Transverse colon (tissue), 4 donors: Measurements from ENCODE around the gene MAP4. TPM values are rescaled to one million over a fixed set of nuclear protein-coding genes. Genes with fewer than 3 reads are reported as not detected.

Source experiments
- DNase-seq: peaks from one replicate; pipeline ENCODE4 v3.0.0-alpha.2; 2019
- H3K27ac ChIP-seq, 4 donors: fragments of 200-600 bp; sonication (generic); 2 replicates each; pipeline ENCODE4 v1.5.1; 2016 to 2018; ENCODE audit warnings: inconsistent platforms in 4 of 4
- H3K27me3 ChIP-seq: fragments of 200-600 bp; sonication (generic); 2 replicates; pipeline ENCODE4 v1.5.1; 2017; ENCODE audit warnings: inconsistent platforms
- H3K36me3 ChIP-seq, 4 donors: fragments of 200-600 bp; sonication (generic); 2 replicates each; pipeline ENCODE4 v1.5.1; 2017 to 2019; ENCODE audit warnings: inconsistent platforms in 4 of 4
- H3K4me1 ChIP-seq, 4 donors: fragments of 200-600 bp; sonication (generic); 2 replicates each; pipeline ENCODE4 v1.5.1; 2017 to 2020; ENCODE audit warnings: inconsistent platforms in 4 of 4
- H3K4me3 ChIP-seq, 4 donors: fragments of 200-600 bp; sonication (generic); 1 replicate in 1 of 4; 2 replicates in 3 of 4; pipeline versions ENCODE4 v1.5.1 to v1.6.1; 2017 to 2019; ENCODE audit warnings: inconsistent platforms in 4 of 4
- H3K9me3 ChIP-seq, 2 donors: fragments of 200-600 bp; sonication (generic); 2 replicates each; pipeline ENCODE4 v1.5.1; 2017 to 2019; ENCODE audit warnings: inconsistent platforms in 2 of 2
- CTCF ChIP-seq, 5 experiments: fragments of 200-600 bp in 3 of 5; fragments of 450-650 bp in 2 of 5; sonication (generic) in 3 of 5; IDR thresholded peaks; 1 replicate in 2 of 5; 2 replicates in 3 of 5; pipeline ENCODE4 v1.5.1; 2016 to 2017; ENCODE audit warnings: antibody characterized with exemption in 5 of 5, inconsistent platforms in 3 of 5, mild to moderate bottlenecking in 2 of 5, moderate library complexity in 1 of 5
- EP300 ChIP-seq: sonication (generic); formaldehyde crosslinking; IDR thresholded peaks from one replicate; pipeline ENCODE4 v1.6.1; 2017; ENCODE audit warnings: antibody characterized with exemption, low read depth
- POLR2A ChIP-seq: fragments of 450-650 bp; IDR thresholded peaks from one replicate; pipeline ENCODE4 v1.6.1; 2016; ENCODE audit warnings: antibody characterized with exemption, mild to moderate bottlenecking, moderate library complexity
- POLR2AphosphoS5 ChIP-seq, 3 donors: sonication (generic); formaldehyde crosslinking; IDR thresholded peaks; one replicate each; pipeline ENCODE4 v1.6.1; 2016; ENCODE audit warnings: antibody characterized with exemption in 3 of 3
- WGBS, 2 donors: methylation state at CpG; one replicate each; pipeline ENCODE4 v1.1.5; 2018; ENCODE audit warnings: low coverage in 1 of 2; 5-methylcytosine and 5-hydroxymethylcytosine counted together
- in situ Hi-C, 4 donors: fragments of 200-750 bp; cut with MboI; loops; one replicate each; pipeline versions ENCODE4 v1.15.0 to v1.15.1; 2017; ENCODE audit warnings: low sequenced_read_pairs in 3 of 4, low pct_ligation_motif_present in 1 of 4, low pct_unique_long_range_greater_than_20kb in 1 of 4
- intact Hi-C: fragments of 100-400 bp; cut with DNase I; formaldehyde crosslinking; loops from one replicate; pipeline ENCODE4 v1.15.1; 2023; ENCODE audit warnings: low total_unique reads
- total RNA-seq, 4 donors: library from RNA; depleted of rRNA; stranded (reverse); fragments of >200 nt; gene quantifications; one replicate each; pipeline ENCODE4 v1.1.0, GENCODE V29; 2016

The MAP4 gene
- total RNA-seq, 4 donors from 2014 or later = 68.8 to 148 (median 82.9) TPM

- Histone ChIP-seq H3K9me3 (no peaks in the 10 kb centered on the region), H3K4me1 (no peaks in the 10 kb centered on the region), H3K27me3 (no peaks in the 10 kb centered on the region), H3K36me3 (peaks cover 0 to 56% (median 15%) of the 10 kb centered on the region in 4 donors), H3K27ac (no peak overlapping the region), H3K4me3 (no peak overlapping the region)
- DNase-seq = no peak
- intact Hi-C loops = no loop called here
- in situ Hi-C loops = no loop called here
- no peak for TF ChIP-seq POLR2AphosphoS5 (IDR thresholded peaks at IDR 0.05)
- no peak for TF ChIP-seq POLR2A
- TF ChIP-seq EP300 = no peak
- TF ChIP-seq CTCF (IDR thresholded peaks at IDR 0.05) = no peak
- 90 to 95% methylated on average over 4 to 12 of the region's 12 CpGs for WGBS, 2 donors
These were observed 152.7 kb downstream of the MAP4 start for GRCh38 chr3:47863391-47864128.

GRCh38 chr3:47859956-47860605 lies 156.1 kb downstream of the MAP4 start:
- in situ Hi-C loops = no loop called here
- peaks cover 0 to 33% (median 12%) of the 10 kb centered on the region in 4 donors for H3K36me3 ChIP-seq
- intact Hi-C loops = no loop called here

GRCh38 chr3:47857151-47857550 lies 159.1 kb downstream of the MAP4 start:
- in situ Hi-C loops (no loop called here), intact Hi-C loops (no loop called here)
- Histone ChIP-seq H3K9me3 (no peaks in the 10 kb centered on the region), H3K4me1 (no peaks in the 10 kb centered on the region), H3K36me3 (peaks cover 0 to 39% (median 16%) of the 10 kb centered on the region in 4 donors), H3K27ac (no peak overlapping the region), H3K4me3 (no peak overlapping the region), H3K27me3 (no peaks in the 10 kb centered on the region)
- WGBS, 2 donors = 92% methylated on average over 2 of the region's 2 CpGs; no CpG with 5 or more reads in 1 of the 2 donors
- DNase-seq = no peak
- TF ChIP-seq POLR2A (no peak), CTCF (IDR thresholded peaks at IDR 0.05) (no peak), POLR2AphosphoS5 (IDR thresholded peaks at IDR 0.05) (no peak), EP300 (no peak)

More at GRCh38 chr3:47859956-47860605, 156.1 kb downstream of the MAP4 start:
- Histone ChIP-seq H3K27me3 (no peaks in the 10 kb centered on the region), H3K27ac (no peak overlapping the region), H3K4me3 (no peak overlapping the region), H3K4me1 (no peaks in the 10 kb centered on the region), H3K9me3 (no peaks in the 10 kb centered on the region)
- 94% methylated on average over 4 of the region's 4 CpGs; no CpG with 5 or more reads in 1 of the 2 donors for WGBS, 2 donors
- TF ChIP-seq EP300 = no peak
- TF ChIP-seq POLR2AphosphoS5 (IDR thresholded peaks at IDR 0.05) = no peak
- no peak for TF ChIP-seq CTCF (IDR thresholded peaks at IDR 0.05)
- TF ChIP-seq POLR2A = no peak
- DNase-seq = peak; percentile 0

- TF ChIP-seq POLR2AphosphoS5 (IDR thresholded peaks at IDR 0.05) = no peak
- TF ChIP-seq CTCF (IDR thresholded peaks at IDR 0.05) = no peak
- TF ChIP-seq POLR2A = no peak
- no peak for TF ChIP-seq EP300
- DNase-seq = no peak
- Histone ChIP-seq H3K27ac (no peak overlapping the region), H3K4me1 (no peaks in the 10 kb centered on the region), H3K9me3 (no peaks in the 10 kb centered on the region), H3K36me3 (peaks cover 0 to 39% (median 16%) of the 10 kb centered on the region in 4 donors), H3K4me3 (no peak overlapping the region), H3K27me3 (no peaks in the 10 kb centered on the region)
- WGBS, 2 donors = 94% methylated on average over 11 of the region's 11 CpGs; no CpG with 5 or more reads in 1 of the 2 donors
- intact Hi-C loops (no loop called here), in situ Hi-C loops (no loop called here)
These were observed 159.5 kb downstream of the MAP4 start for GRCh38 chr3:47856669-47857068.
